Activated CD4-positive, alpha-beta T cell treated with anti-CD3 and anti-CD28 coated beads for 24 hours (primary cell): ENCODE measurements around the gene EYA3.

Experiments
- DNase-seq, 2 donors: peaks; one replicate each; pipeline ENCODE4 v3.0.0-alpha.2; 2020; ENCODE audit warnings: low read depth in 2 of 2

EYA3 gene

DNA sequence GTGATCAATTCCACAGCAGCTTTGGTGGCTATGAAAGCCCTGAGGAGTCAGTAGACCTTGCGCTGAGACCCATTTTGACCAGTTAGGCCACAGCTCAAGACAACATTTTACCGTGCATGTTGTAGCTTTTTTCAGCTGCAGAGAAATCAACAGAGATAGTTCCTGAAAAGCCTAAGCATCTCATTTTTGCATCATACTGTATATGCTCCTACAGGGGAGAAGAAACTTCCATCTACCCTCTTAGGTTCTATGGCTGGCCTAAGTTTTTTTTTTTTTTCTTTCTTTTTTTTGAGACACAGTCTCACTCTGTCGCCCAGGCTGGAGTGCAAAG, 24.8 kb upstream of the EYA3 start:
- no peak for DNase-seq

GRCh38 chr1:28112388-28113241, 24.2 kb upstream of the EYA3 start:
- no peak for DNase-seq

DNA sequence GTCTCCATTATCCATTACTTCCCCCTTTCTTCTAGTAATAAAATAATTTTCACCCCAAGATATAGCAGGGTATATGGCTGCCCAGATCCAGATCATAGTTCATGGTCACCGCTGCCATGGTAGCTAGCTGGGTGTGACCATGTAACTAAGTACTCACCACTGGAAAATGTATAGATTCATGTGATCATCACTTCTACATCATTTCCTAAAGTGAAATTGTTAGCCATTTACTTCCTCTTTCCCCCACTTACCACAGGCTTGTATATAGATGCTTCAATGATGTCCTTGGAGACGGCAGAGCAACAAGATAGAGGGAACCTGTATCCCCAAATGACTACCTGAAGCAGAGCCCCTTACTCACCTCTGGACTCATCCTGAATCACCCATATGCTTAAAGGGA, 22.7 kb upstream of the EYA3 start:
- DNase-seq, result no peak

- DNase-seq, result no peak
Observed at GRCh38 chr1:28110555-28110954, 22.1 kb upstream of the EYA3 start.

- DNase-seq, result no peak
Observed at GRCh38 chr1:28109639-28110038, 21.2 kb upstream of the EYA3 start.

DNA sequence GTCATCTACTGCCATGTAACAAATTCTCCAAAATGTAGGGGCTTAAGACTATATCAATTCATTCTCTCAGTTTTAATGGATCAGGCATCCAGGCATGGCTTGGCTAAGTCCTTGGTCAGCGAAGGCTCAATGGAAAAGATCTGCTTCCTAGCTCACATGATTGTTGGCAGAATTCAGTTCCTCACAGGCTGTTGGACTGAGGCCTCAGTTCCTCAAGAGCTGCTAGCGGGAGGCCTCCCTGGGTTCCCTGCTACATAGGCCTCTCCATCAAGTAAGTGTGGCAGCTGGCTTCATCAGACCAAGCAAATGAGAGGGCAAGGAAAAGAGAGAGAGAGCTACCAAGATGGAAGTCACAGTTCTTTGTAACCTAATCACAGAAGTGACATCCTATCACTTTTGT, 19.6 kb upstream of the EYA3 start:
- DNase-seq, result no peak

DNA sequence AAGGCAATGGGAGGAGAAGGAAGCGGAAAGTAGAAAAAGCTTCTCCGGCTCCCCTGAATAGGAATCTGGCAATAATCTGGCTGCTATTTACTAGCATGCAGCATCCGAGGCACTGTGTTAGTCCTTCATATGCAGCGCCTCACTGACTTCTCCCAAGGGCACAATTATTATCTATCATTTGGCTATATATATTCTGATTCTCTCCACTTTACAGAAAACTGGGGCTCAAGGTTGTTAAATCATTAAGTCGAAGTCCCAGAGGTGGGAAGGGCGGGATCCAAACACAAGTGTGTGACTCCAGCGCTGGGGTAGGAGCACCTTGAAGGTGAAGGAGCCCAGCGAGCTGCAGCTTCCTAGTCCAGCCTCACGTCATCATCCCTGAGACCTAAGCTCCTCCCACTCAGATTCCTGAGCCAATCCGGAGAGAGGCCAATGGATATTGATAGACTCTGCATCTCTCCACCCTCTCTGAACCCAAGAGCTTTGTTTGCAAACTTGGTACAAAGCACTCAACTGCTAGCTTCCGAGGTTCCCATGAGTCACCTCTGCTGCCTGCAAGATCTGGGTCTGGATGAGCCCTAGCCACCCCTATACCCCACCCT, 16.6 kb upstream of the EYA3 start:
- no peak for DNase-seq

DNA sequence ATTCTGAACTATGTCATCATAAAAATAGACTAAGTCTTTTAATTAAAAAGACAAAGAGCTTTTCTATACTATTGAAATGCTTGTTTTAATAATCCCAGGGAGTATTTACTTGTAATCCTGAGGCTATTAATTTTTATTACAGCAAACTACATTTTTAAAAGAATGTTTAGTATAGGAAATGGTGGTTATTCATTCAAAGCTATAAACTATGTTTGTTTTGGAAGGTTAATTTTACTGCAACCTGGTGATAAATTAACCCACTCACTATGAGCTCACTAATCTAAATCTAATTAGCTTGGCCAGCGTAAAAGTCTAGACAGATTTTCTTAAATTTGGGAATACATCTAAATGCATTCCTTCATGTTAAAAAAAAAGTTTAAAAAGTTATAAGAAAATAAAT, 13.8 kb upstream of the EYA3 start:
- no peak for DNase-seq

- DNase-seq, result no peak
Observed at GRCh38 chr1:28099050-28099769, 10.8 kb upstream of the EYA3 start.

DNA sequence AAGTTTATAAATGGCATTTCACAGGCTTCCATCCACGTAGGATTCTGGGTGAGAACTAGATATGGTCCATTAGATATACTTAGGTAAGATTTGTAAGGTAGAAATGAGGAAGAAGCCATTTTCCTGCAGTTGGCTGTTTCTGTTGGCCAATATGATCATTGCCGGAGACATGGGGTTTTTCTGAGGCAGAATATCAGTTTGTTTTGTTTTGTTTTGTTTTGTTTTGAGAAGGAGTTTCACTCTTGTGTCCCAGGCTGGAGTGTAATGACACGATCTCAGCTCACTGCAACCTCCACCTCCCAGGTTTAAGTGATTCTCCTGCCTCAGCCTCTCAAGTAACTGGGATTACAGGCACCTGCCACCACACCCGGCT, 8.7 kb upstream of the EYA3 start:
- DNase-seq, result no peak

GRCh38 chr1:28096210-28097099, 8.0 kb upstream of the EYA3 start:
- no peak for DNase-seq

DNA sequence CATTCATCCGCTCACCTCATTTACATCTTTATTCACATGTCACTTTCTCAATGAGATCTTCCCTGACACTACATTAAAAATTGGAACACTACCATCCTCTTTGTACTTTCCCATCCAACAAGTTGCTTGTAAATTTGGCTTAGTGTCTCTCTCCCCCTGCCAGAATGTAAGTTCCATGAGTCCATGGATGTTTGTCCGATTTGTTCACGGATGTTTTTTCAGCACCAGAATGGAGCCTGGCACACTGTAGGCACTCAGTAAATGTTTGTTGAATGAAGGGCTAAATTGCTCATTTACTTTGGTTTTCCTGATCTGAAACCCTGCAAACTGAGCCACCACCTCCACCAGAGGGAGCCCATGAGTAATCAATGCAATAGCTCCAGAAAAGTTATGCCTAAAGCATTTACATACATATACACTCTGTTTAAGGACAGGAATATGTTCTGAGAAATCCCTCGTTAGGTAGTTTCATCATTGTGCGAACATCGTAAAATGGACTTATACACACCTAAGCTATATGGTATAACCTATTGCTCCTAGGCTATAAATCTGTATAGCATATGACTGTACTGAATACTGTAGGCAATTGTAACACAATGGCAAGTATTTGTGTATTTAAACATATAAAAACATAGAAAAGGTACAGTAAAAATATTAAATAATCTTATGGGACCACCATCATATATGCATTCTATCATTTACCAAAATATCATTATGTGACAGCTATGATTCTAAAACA, 2.8 kb upstream of the EYA3 start:
- peak; percentile 74 to 80 for DNase-seq

DNA sequence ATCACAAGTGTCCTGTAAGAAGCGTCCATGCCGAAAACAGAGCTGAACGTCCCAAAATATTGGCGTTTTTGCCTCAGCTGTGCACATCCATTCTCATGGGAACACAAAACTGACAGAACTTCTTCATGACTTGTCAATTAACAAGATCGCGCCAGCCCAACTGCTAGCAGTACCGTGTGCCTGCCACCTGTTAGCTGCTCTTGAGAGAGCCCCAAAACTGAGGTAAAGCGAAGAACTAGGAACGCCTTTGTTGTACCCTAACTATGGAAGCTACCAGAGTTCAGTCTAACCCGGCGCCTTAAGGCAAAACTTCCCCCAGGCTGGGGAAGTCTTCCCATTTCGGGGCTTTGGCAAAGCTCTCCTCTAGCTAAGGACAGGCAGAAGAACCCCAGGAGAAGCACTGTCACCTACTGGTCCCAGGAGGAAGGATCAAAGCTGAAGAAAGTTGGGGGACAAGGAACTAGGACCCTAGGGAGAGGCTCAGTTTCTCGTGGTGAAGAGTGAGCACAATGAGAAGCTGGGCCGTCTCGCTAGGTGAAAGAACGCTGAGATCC, 719 bp downstream of the EYA3 start:
- DNase-seq, result no peak

DNA sequence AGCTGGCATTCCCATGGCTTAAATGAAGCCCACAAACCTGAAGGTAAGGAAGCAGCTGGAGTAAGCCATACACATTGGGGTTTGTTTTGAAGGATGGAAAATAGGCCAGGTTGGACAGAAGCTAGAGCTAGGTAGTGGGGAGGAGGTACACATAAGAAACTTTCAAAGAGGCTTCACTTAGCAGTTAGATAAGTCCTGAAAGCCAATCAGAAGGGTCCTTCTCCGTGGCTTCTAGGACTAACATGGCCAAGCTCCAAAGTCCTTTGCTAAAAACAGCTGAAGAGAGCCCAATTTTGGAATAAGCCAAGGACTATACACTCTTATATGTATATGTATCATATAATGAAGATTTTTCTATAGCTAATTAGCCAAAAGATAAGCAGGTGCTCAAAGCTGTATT, 1.8 kb downstream of the EYA3 start:
- DNase-seq, result no peak

GRCh38 chr1:28085129-28085528, 3.3 kb downstream of the EYA3 start:
- no peak for DNase-seq

DNA sequence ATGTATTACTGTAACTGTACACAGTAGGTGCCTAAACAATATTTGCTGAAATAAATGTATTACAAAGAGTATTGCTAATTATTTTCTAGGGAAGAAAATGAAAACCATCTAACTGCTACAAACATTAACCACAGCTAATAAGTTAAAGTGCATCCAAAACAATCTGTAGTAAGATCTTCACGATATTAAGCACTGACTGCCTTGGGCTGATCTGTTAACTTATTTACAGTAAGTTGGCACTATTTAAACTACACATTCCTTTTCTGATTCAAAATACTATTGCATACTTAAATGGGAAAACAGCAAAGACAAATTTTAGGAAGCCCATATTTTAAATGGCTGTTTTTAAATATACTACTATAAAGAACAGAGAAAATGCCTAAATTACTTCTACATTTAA, 4.5 kb downstream of the EYA3 start:
- DNase-seq, result no peak

DNA sequence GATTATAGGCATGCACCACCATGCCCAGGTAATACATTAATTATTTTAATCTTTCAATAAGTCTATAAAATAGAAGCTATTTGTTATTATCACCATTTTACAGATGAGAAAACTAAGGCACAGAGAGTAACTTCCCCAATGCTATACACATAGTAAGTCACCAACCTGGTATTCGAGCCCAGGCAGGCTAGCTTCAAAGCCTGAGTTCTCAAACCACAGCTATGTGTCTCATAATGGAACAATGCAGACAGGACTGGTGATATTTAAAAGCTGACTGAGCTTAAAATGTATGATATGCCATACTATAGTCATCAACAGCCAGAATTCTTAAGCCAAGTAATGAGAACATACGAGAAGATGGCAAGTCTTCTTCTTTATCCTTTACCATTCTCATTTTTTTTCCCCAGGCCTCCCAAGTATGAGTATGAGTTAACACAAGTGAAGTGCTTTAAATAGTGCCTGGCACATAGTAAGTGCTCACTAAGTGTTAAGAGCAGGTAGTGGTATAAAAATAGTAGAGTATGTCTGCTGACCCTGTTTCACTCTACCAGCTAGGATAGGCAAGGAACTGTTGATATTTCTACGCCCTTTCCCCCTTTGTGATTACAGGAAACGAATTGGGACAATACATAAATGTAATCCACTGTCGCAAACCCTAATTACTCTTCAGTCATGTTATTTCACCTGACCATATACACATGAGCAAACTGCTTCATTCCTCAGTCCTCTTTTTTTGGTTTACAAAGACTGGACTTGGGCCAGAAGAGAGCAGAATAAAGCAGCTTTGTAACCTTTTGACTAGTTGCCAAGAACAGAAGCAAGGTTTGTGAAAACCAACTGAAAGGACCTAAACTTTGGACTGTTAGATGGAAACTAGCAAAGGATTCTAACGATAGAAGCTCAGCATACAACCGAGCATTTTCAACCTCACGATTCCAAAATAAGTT, 9.5 kb downstream of the EYA3 start:
- DNase-seq, result no peak

- no peak for DNase-seq
Observed at GRCh38 chr1:28078262-28078661, 10.1 kb downstream of the EYA3 start.

- no peak for DNase-seq
Observed at GRCh38 chr1:28074892-28075511, 13.4 kb downstream of the EYA3 start.
